K562 (cell line): Measurements from ENCODE around the gene HSD11B2.

Source experiments
- BCLAF1 ChIP-seq, 2 experiments: fragments of 450-650 bp in 1 of 2; IDR thresholded peaks; 2 replicates each; pipeline ENCODE4 v1.6.1; 2011 to 2017; ENCODE audit warnings: low read depth in 2 of 2, antibody characterized with exemption in 1 of 2, borderline replicate concordance in 1 of 2, low read length in 1 of 2, mild to moderate bottlenecking in 1 of 2, mixed read lengths in 1 of 2; ENCODE audit not compliant: control insufficient read depth in 1 of 2
- CHD2 ChIP-seq: IDR thresholded peaks from 2 replicates; pipeline ENCODE4 v1.6.1; 2011; ENCODE audit warnings: low read depth, low read length
- CHD4 ChIP-seq: fragments of 200-600 bp; sonication (generic); IDR thresholded peaks from 3 replicates; pipeline ENCODE4 v1.6.1; 2012; ENCODE audit warnings: low read depth, mild to moderate bottlenecking, mixed read lengths, low read length, inconsistent platforms; ENCODE audit not compliant: insufficient read depth, insufficient replicate concordance, poor library complexity, severe bottlenecking
- FOS ChIP-seq: IDR thresholded peaks from 3 replicates; pipeline ENCODE4 v1.6.1; 2011; ENCODE audit not compliant: insufficient read length; ENCODE audit errors: extremely low read depth
- FOXM1 ChIP-seq, 2 experiments: fragments of 450-650 bp in 1 of 2; sonication (generic) in 1 of 2; formaldehyde crosslinking in 1 of 2; IDR thresholded peaks; 2 replicates each; pipeline versions ENCODE4 v1.6.1 to v1.9.0; 2017 to 2022; ENCODE audit warnings: low read depth in 2 of 2, mild to moderate bottlenecking in 2 of 2, missing genetic modification reagents in 1 of 2, moderate library complexity in 1 of 2
- GMEB1 ChIP-seq: fragments of 250-450 bp; sonication (Bioruptor Pico); IDR thresholded peaks from 2 replicates; pipeline ENCODE4 v1.4.0; 2020; ENCODE audit warnings: mild to moderate bottlenecking
- POLR3A ChIP-seq: IDR thresholded peaks from 2 replicates; pipeline ENCODE4 v1.6.1; 2011; ENCODE audit warnings: borderline replicate concordance, mild to moderate bottlenecking, moderate library complexity; ENCODE audit not compliant: insufficient read length, insufficient read depth; ENCODE audit errors: extremely low read depth
- PREB ChIP-seq: sonication (generic); formaldehyde crosslinking; IDR thresholded peaks from 2 replicates; pipeline ENCODE4 v1.8.1; 2023; ENCODE audit warnings: mild to moderate bottlenecking, missing genetic modification reagents
- SIX5 ChIP-seq, 2 experiments: IDR thresholded peaks; 2 replicates each; pipeline ENCODE4 v1.6.1; 2011; ENCODE audit warnings: low read length in 2 of 2, borderline replicate concordance in 1 of 2, low read depth in 1 of 2, mild to moderate bottlenecking in 1 of 2, moderate library complexity in 1 of 2; ENCODE audit not compliant: insufficient read depth in 1 of 2
- ZNF75A ChIP-seq: fragments of 450-650 bp; formaldehyde crosslinking; IDR thresholded peaks from 2 replicates; pipeline ENCODE4 v1.4.0; 2020; ENCODE audit warnings: mild to moderate bottlenecking

- TF ChIP-seq BCLAF1 (IDR thresholded peaks at IDR 0.05; ENCODE audit: borderline replicate concordance in 1 of 2, control insufficient read depth in 1 of 2, low read depth in 2 of 2, low read length in 1 of 2) (no peak), CHD4 (no peak), GMEB1 (CRISPR knock-in tag) (no peak), ZNF75A (no peak), PREB (CRISPR knock-in tag) (no peak), FOS (no peak), CHD2 (no peak), SIX5 (IDR thresholded peaks at IDR 0.05; ENCODE audit: borderline replicate concordance in 1 of 2, insufficient read depth in 1 of 2, low read depth in 1 of 2, low read length in 2 of 2) (no peak), FOXM1 (IDR thresholded peaks at IDR 0.05; ENCODE audit: low read depth) (no peak), FOXM1 (CRISPR knock-in tag; IDR thresholded peaks at IDR 0.05; ENCODE audit: low read depth) (no peak), POLR3A (no peak)
Observed at GRCh38 chr16:67463691-67464090, 32.8 kb downstream of the HSD11B2 start.
